GM19438 (cell line): ENCODE data around the gene ZC3H18.
"Not testable (repeated sequence)": the region's sequence is repeated elsewhere in the genome, so short reads cannot be mapped to it uniquely, and the experiment has no call there.

Experiments
- ATAC-seq: cut with Tn5 transposase; IDR thresholded peaks from one replicate; pipeline ENCODE4 v1.9.1; 2021; ENCODE audit warnings: low read depth; ENCODE audit not compliant: unreplicated experiment

Gene ZC3H18

DNA sequence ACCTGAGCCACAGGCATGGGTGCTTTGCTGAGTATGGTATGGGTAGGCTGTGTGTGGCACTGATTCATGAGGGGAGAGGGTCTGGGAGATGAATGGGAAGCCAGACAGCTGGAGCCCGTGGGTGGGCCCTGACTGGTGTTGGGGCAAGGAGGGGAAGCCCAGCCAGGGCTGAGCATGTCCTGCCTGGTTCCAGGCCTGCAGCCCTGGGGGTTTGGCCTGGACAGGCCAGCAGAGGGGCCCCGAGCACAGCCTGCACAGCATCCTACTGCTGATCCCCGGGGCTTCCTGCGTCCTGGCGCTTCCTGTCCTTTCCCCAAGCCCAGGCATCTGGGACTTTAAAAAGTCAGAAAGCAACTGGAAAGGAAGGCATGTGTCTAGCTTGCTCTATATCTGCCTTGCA is 97.3 kb downstream of the ZC3H18 start:
- ATAC-seq = no peak

DNA sequence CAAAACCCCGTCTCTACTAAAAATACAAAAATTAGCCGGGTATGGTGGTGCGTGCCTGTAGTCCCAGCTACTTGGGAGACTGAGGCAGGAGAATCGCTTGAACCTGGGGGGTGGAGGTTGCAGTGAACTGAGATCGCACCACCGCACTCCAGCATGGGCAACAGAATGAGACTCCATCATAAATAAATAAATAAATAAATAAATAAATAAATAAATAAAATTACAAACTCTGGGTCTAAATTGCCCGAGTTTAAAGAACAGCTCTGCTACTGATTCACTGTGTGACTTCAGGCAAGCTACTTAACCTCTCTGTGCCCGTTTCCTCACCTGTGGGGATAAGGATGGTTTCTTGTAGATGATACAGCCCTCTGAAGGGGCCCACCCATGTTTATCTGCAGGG is 99.3 kb downstream of the ZC3H18 start:
- not testable (repeated sequence) for ATAC-seq

DNA sequence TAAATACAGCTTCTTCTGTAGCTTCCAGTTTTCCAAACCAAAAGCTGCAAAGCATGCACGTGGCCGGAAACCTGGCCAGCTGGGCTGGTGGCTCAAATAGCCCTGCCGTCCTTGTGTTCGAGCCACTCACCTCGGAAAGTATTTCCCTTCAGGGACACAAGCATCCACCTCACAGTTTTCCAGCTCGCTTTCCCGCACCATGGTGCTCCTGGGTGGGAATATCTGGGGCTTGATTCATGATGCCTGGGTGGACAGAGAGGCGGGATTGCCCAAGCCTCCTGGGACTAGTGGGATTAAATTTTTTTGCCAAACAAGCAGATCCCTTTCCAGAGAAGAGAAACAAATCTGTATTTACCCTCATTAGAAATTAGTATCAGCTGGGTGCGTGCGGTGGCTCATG is 99.8 kb downstream of the ZC3H18 start:
- ATAC-seq = no peak

DNA sequence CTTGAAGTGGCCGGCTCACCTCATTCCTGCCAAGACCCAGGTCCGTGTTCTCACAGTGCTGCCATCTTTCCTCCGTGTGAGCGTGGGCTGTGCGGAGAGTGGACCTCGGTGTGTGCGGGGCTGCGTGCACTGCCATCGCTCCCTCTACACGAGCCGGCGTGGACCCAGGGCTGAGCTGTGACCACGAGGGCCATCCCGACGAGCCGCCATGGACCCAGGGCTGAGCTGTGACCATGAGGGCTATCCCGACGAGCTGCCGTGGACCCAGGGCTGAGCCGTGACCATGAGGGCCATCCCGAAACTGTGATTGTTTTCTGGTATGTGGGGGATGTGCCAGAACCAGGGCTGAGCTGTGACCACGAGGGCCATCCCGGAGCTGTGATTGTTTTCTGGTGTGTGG is 101.6 kb downstream of the ZC3H18 start:
- no peak for ATAC-seq

DNA sequence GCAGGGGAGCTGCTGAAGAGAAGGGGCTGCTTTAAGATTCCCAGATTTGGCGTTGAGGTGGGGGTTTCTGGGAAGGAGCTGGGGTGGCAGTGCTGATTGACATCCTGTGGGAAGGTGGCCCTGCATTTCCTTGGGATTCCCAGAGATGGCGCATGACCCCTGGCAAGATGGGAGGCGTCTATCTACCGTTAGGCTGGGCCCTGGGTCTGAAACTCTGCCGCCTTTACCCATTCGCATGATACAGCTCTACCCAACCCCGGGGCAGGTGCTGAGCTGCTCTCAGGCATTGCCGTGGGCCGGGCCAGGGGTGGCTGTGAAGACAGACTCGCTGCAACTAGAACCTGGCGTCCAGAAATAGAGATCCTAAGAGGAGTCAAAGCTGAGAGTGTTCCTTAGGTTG is 102.6 kb downstream of the ZC3H18 start:
- ATAC-seq = no peak

DNA sequence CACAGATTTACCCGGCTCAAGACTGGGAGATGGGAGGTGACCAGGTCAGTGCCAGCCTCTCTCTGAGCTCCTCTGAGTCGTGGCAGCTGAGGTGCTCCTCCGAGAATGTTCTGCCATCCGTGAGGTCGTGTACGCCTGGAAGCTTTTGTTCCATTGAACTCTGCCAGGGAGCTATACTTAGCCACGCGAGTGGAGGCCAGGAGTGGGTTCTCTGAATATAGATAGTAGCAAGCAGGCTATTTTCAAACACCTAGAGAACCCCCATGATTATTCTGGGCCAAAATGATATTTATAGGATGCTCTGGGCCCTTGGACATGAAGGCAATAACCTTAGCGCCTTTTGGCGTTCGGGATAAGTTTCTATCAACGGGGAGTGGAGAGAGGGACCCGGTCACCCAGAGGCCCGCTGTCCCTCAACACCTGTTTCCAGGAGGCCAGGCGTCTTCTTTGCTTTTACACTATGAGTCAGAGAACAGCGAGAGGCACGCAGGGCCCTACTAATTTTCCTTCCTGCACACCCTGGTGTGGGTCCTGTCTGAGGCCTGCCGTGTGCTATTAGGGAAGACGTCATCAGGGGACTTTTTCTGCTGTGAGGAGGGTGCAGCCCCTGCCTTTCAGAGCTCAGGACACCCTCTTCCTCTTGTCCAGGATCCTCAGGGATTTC is 103.6 kb downstream of the ZC3H18 start:
- no peak for ATAC-seq

DNA sequence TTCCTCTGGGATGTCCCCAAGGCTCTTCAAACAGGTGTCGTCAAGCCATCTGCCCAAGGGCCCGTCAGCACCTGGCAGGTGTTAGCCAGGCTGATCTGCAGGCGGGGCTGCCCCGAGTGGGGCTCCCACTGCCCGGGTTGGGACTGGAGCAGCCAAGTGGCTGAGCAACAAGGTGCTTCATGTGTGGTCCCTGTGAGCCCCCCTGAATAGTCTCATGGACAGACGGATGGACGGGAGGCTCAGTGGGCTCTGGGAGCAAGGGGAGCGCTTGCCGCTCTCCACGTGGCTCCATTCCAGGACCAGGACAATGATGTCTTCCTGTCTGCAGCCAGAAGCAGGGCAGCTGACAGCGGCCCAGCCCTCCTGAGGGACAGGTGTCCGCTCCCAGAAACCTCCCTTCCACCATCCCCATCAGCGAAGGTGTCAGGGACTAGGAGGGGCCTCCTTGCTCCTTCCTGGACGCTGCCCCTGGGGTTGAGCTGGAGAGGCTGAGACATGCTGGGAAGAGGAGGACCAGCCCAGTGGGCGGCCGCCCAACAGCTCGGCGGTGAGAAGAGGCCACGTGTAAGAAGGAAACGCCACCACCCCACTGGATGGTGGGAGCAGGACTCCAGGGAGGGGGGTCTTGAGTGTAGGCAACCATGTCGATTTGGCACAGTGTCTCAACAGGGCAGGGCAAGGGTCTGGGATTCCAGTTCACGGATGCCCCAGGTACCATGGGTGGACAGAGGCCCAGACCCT is 106.5 kb downstream of the ZC3H18 start:
- no peak for ATAC-seq

DNA sequence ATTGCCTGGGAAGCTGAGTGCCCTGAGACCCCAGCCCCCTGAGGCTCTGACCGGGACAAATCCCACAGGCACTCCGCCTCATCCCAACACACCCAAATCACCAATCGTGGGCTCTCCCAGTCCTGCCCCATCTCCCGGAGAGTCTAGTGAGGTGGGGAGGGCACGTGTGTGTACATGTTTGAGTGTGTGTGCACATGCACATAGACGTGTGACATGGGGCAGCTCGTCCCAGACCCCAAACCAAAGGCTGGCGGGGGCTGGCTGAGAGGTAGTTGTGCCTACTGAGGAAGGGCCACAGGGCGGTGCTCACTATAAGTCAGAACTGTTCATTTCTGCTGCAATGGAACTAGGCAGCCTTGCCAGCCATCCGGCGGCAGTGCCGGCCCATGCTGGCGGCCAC is 107.5 kb downstream of the ZC3H18 start:
- no peak for ATAC-seq

DNA sequence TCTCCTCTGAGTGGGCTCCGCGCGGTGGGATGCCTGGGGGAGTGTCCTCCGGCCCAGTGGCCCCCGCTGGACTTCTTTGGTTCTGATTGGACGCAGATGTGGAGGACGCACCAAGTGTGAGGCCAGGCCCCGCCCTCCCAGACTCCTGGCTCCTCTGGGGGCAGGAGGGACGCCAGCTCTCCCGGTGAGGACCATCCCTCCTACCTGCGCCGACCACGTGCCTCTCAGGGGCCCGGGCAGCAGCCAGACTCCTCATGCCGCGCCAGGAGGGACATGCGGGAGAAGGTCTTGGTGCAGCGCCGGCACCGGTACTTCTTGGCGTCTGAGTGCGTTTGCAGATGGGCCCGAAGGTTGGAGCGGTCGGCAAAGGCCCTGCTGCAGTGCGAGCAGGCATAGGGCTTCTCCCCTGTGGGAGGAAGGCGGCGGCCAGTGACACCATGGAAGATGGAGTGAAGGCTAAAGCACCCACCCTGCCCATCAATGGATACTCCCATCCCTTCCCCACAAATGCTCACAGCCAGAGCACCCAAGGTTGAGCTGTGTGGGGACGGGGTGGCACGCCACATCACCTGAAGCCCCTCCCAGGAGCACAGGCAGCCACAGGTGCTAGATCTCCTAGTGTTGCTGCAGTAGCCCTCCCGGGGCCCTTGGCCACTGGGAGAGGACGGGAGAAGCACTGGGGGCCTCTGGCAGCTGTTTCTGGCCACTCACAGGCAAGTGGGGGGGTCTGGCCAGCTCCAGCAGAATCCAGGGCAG is 108.2 kb downstream of the ZC3H18 start:
- ATAC-seq = no peak

DNA sequence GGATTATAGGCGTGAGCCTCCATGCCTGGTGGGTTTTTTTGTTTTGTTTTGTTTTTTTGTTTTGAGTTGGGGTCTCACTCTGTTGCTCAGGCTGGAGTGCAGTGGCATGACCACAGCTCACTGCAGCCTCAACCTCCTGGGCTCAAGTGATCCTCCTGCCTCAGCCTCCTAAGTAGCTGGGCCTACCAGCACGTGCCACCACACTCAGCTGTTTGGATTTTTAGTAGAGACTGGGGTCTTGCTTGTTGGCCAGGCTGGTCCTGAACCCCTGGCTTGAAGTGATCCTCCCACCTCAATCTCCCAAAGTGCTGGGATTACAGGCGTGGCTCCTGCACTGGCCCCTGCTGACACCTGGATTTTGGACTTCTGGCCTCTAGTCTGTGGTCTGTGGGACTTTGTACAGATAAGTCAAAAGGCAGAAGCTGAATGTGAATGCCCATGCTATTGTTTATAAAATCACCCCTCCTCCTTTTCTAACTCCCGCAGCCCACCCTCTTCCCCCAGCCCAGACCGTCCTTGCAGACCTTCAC is 110.4 kb downstream of the ZC3H18 start:
- no peak for ATAC-seq

DNA sequence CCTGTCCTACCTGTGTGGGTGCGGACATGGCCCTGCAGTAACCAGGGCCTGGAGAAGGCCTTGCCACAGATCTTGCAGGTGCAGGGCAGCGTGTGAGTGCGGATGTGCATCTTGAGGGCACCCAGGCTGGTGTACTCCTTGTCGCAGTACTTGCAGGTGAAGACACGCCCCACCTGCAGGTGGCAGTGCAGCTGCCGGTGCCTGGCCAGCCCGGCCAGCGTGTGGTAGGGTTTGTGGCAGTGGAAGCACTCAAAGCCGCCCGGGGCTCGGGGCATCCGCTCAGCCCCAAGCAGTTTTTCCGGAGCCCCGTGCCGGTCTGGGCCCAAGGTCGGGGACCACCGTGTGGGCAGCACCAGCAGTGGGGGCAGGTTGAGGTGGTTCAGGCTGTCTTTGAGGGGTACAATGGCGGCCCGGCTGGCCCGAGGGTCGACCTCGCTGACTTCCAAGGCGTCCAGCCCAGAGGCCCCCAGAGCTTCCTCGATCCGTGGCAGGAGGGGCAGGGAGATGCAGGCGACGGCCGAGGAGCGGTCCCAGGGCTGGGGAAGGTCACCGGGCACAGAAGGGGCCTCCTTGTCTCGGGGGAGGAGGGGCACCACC is 111.0 kb downstream of the ZC3H18 start:
- peak; percentile 31 for ATAC-seq
